ENCODE results near the gene ZNF319. TPM values are rescaled to one million over a fixed set of nuclear protein-coding genes. Genes with fewer than 3 reads are reported as not detected.

The ZNF319 gene
- polyA plus RNA-seq, 1 experiment: 4.7 TPM

- H3K4me3 ChIP-seq (ENCODE audit: low read depth, low read length): no peak overlapping the region
- POLR2A ChIA-PET: no interaction called here
- H3K9me3 ChIP-seq (ENCODE audit: control insufficient read depth, insufficient read depth, low read length): no peaks in the 10 kb centered on the region
- CTCF ChIA-PET: no interaction called here
- no peak for DNase-seq (ENCODE audit: low read depth, low spot score)
- TF ChIP-seq, protein P1, sequence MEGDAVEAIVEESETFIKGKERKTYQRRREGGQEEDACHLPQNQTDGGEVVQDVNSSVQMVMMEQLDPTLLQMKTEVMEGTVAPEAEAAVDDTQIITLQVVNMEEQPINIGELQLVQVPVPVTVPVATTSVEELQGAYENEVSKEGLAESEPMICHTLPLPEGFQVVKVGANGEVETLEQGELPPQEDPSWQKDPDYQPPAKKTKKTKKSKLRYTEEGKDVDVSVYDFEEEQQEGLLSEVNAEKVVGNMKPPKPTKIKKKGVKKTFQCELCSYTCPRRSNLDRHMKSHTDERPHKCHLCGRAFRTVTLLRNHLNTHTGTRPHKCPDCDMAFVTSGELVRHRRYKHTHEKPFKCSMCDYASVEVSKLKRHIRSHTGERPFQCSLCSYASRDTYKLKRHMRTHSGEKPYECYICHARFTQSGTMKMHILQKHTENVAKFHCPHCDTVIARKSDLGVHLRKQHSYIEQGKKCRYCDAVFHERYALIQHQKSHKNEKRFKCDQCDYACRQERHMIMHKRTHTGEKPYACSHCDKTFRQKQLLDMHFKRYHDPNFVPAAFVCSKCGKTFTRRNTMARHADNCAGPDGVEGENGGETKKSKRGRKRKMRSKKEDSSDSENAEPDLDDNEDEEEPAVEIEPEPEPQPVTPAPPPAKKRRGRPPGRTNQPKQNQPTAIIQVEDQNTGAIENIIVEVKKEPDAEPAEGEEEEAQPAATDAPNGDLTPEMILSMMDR (IDR thresholded peaks at IDR 0.05; ENCODE audit: low read depth, low read length): no peak
- peaks cover 28% of the 10 kb centered on the region for H3K27me3 ChIP-seq (ENCODE audit: control insufficient read depth, insufficient read depth, low read length)
- H3K27ac ChIP-seq (ENCODE audit: low read depth, low read length): no peak overlapping the region
These were observed 33.5 kb downstream of the ZNF319 start for GRCh38 chr16:57966986-57967385.

GRCh38 chr16:57966204-57966771, 34.2 kb downstream of the ZNF319 start:
- ChIA-PET POLR2A (no interaction called here), CTCF (no interaction called here)
- peaks cover 24% of the 10 kb centered on the region for H3K27me3 ChIP-seq (ENCODE audit: control insufficient read depth, insufficient read depth, low read length)
- no peak overlapping the region for H3K27ac ChIP-seq (ENCODE audit: low read depth, low read length)
- no peaks in the 10 kb centered on the region for H3K9me3 ChIP-seq (ENCODE audit: control insufficient read depth, insufficient read depth, low read length)
- TF ChIP-seq, protein P1 (IDR thresholded peaks at IDR 0.05; ENCODE audit: low read depth, low read length): no peak
- DNase-seq (ENCODE audit: low read depth, low spot score): no peak
- no peak overlapping the region for H3K4me3 ChIP-seq (ENCODE audit: low read depth, low read length)

DNA sequence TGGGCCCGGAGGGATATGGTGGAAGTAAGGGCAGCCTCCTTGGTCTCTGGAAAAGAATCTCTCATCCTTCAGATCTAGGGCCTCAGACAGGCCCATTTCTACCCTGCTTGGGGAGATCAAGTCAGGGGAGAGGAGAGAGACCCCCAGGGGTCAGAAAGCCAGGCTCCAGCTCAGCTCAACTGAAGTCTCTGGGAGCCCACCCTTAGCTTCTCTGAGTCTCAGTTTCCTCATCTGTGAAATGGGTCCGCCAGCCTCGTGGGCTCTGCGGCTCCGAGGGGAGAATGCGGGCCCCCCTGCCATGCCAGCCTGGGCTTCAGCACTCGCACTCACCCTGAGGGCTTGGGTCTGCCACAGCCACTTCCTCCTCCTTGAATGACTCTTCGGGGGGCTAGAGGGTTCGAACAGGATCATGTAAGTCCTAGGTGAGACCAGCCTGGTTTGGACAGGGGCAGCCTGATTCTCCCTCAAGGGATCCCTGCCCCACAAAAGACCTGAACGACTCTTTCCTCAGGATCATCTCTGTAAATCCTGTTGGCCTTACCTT, 36.2 kb downstream of the ZNF319 start:
- POLR2A ChIA-PET: no interaction called here
- TF ChIP-seq, protein P1 (IDR thresholded peaks at IDR 0.05; ENCODE audit: low read depth, low read length): no peak
- no peak overlapping the region for H3K4me3 ChIP-seq (ENCODE audit: low read depth, low read length)
- DNase-seq (ENCODE audit: low read depth, low spot score): no peak
- no peaks in the 10 kb centered on the region; the same call in 1 of the 2 replicates for H3K9me3 ChIP-seq (ENCODE audit: control insufficient read depth, insufficient read depth, low read length)
- H3K27me3 ChIP-seq (ENCODE audit: control insufficient read depth, insufficient read depth, low read length): peaks cover 17% of the 10 kb centered on the region
- no peak overlapping the region for H3K27ac ChIP-seq (ENCODE audit: low read depth, low read length)
- CTCF ChIA-PET: interaction anchor here (0.6 kb wide), 1 partner anchor 11 kb away, joined by 3 read pairs; no protein-coding TSS in a partner anchor

- no peak overlapping the region for H3K27ac ChIP-seq (ENCODE audit: low read depth, low read length)
- ChIA-PET CTCF (no interaction called here), POLR2A (no interaction called here)
- H3K4me3 ChIP-seq (ENCODE audit: low read depth, low read length): no peak overlapping the region
- no peak for DNase-seq (ENCODE audit: low read depth, low spot score)
- H3K27me3 ChIP-seq (ENCODE audit: control insufficient read depth, insufficient read depth, low read length): peaks cover 16% of the 10 kb centered on the region
- TF ChIP-seq, protein P1 (IDR thresholded peaks at IDR 0.05; ENCODE audit: low read depth, low read length): no peak
- H3K9me3 ChIP-seq (ENCODE audit: control insufficient read depth, insufficient read depth, low read length): no peaks in the 10 kb centered on the region; the same call in 1 of the 2 replicates
These were observed 37.7 kb downstream of the ZNF319 start for GRCh38 chr16:57962756-57963155.

DNA sequence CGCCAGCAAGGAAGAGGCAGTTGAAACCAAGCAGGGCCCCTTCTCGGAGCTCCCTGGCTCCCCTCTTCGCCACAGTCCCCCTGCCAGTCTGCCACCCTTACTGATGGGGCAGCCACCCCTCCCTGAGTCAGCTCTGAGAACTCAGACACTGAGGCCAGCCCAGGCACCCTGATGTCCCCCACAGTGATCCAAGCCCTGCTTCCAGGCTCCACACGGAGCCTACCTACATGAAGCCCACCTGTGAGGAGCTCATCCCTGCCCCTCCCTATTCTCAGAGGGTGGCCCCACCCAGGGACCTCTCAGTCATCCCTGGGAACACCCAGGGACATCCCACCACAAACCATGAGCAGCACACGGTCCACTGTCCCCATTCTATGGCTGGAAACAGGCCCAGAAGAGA, 38.4 kb downstream of the ZNF319 start:
- no peak overlapping the region for H3K27ac ChIP-seq (ENCODE audit: low read depth, low read length)
- TF ChIP-seq, protein P1 (IDR thresholded peaks at IDR 0.05; ENCODE audit: low read depth, low read length): no peak
- no peak overlapping the region for H3K4me3 ChIP-seq (ENCODE audit: low read depth, low read length)
- ChIA-PET CTCF (no interaction called here), POLR2A (no interaction called here)
- no peak for DNase-seq (ENCODE audit: low read depth, low spot score)
- H3K9me3 ChIP-seq (ENCODE audit: control insufficient read depth, insufficient read depth, low read length): no peaks in the 10 kb centered on the region; the same call in 1 of the 2 replicates
- H3K27me3 ChIP-seq (ENCODE audit: control insufficient read depth, insufficient read depth, low read length): peaks cover 16% of the 10 kb centered on the region
